ENCODE results near the gene ABCF2. TPM values are rescaled to one million over a fixed set of nuclear protein-coding genes. Genes with fewer than 3 reads are reported as not detected.

ABCF2 gene
- total RNA-seq, 2 experiments from 2014 or later: 48.1 to 56.2 TPM

DNA sequence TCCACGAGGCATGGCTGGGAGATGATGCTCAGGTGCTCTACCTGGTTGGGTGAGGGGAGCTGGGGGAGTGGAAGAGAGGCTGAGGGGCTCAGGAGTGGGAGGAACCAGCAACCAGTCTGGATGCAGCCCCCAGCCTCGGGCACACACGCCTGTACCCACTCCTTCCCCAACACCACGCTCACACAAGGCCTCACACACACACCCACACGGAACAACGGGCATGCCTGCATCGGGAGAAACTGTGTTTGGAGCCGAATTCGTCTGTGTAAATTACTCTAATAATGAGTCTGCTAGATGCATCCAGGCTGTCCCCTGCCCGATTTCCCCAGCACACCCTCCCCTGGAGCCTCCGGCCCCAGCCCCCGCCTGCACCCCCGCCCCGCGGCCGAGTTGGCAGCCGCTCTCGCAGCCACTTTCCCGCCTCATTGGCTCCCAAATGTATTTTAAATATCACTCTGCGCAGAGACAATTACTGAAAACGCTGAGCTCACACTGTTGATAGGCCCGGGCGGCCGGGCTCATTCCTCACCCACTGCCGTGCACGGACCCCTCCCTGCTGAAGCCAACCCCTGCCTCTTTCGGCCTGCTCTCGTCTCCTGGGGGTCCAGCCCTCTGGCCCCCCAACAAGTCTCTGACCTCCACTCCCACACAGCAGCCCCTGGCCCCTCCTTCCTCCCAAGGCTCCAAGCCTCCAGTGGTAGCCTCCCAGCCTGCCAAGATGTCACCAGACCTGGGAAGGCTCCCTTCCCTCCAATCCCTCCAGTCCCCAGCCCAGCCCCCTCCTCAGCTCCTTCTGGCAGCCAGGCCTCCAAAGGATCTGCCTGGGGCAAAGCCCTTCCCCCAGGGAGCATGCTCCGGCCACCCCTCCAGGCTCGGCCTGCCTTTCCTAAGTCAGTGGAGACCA is 27.8 kb downstream of the ABCF2 start:
- no peaks in the 10 kb centered on the region for H3K36me3 Mint-ChIP-seq (ENCODE audit: low read depth)
- H3K27ac Mint-ChIP-seq: no peak overlapping the region
- DNase-seq (no peak), ATAC-seq (no peak)
- CTCF ChIA-PET: no interaction called here
- intact Hi-C loops (cut with micrococcal nuclease): no loop called here
- POLR2A ChIA-PET: interaction anchor here (0.7 to 1.2 kb wide), 2 partner anchors 28 to 56 kb away, joined by 3 to 4 read pairs; partner anchors contain the start of gene ABCF2
- no peaks in the 10 kb centered on the region for H3K9me3 Mint-ChIP-seq
- no peak overlapping the region for H3K4me3 Mint-ChIP-seq
- TF ChIP-seq, protein P1, sequence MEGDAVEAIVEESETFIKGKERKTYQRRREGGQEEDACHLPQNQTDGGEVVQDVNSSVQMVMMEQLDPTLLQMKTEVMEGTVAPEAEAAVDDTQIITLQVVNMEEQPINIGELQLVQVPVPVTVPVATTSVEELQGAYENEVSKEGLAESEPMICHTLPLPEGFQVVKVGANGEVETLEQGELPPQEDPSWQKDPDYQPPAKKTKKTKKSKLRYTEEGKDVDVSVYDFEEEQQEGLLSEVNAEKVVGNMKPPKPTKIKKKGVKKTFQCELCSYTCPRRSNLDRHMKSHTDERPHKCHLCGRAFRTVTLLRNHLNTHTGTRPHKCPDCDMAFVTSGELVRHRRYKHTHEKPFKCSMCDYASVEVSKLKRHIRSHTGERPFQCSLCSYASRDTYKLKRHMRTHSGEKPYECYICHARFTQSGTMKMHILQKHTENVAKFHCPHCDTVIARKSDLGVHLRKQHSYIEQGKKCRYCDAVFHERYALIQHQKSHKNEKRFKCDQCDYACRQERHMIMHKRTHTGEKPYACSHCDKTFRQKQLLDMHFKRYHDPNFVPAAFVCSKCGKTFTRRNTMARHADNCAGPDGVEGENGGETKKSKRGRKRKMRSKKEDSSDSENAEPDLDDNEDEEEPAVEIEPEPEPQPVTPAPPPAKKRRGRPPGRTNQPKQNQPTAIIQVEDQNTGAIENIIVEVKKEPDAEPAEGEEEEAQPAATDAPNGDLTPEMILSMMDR (IDR thresholded peaks at IDR 0.05): no peak
- H3K27me3 Mint-ChIP-seq: peaks cover 2% of the 10 kb centered on the region
- H3K4me1 Mint-ChIP-seq (ENCODE audit: low read depth): no peaks in the 10 kb centered on the region

DNA sequence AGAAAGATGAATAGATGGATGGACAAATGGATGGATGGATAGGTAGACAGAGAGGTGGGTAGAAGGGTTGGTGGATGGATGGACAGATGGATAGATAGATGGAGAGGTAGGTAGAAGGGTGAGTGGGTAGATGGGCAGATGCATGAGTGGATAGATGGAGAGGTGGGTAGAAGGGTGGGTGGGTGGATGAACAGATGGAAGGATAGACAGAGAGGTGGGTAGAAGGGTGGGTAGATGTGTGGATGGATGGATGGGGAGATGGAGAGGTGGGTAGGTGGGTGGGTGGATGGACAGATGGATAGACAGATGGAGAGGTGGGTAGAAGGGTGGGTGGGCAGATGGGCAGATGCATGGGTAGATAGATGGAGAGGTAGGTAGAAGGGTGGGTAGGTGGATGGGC is 29.1 kb downstream of the ABCF2 start:
- intact Hi-C loops (cut with micrococcal nuclease): no loop called here
- Mint-ChIP-seq H3K27ac (no peak overlapping the region), H3K9me3 (no peaks in the 10 kb centered on the region), H3K36me3 (ENCODE audit: low read depth) (no peaks in the 10 kb centered on the region), H3K27me3 (peaks cover 2% of the 10 kb centered on the region), H3K4me3 (no peak overlapping the region), H3K4me1 (ENCODE audit: low read depth) (no peaks in the 10 kb centered on the region)
- POLR2A ChIA-PET: no interaction called here
- CTCF ChIA-PET: no interaction called here
- TF ChIP-seq, protein P1 (IDR thresholded peaks at IDR 0.05): no peak
- no peak for ATAC-seq
- DNase-seq: no peak

DNA sequence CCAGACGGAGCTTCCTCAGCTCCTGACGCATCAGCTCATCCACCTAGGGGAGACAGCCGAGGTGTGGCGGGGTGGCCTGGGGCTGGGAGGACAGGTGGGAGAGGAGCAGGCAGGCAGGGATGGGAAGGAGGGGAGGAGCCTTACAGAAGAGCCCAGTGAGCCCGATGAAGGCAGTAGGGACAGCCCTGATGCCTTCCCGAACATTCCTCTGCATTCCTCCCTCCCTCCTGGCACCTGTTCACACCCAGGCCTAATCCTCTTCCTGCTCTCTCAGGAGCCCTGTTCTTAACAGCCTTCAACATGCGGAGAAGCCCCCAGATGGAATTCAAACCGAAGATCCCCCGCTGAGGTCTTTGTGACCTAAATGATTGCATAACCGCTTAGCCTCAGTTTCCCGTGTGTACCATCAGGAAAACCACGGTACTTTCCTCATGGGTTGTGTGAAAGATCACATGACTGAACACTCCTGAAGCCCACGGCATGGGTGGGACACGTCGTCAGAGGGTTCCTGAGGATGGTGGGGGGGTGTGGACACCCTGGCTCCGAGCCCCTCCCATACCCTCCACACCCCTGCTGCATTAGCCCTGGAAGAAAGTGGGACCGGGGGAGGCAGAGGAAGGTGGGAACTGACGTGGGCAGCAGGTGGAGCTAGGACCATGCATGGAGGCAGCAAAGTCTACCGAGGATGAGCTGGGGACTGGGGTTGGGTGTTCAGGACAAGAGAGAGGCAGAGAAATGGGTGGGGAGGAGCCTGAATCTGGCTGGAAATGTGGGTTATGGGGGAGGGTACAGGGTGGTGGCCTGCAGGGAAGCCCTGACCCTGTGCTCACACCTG is 31.2 kb downstream of the ABCF2 start:
- H3K27me3 Mint-ChIP-seq: peaks cover 2% of the 10 kb centered on the region
- H3K36me3 Mint-ChIP-seq (ENCODE audit: low read depth): no peaks in the 10 kb centered on the region
- no peak overlapping the region for H3K27ac Mint-ChIP-seq
- no peaks in the 10 kb centered on the region for H3K9me3 Mint-ChIP-seq
- no peaks in the 10 kb centered on the region for H3K4me1 Mint-ChIP-seq (ENCODE audit: low read depth)
- ATAC-seq (no peak), DNase-seq (no peak)
- CTCF ChIA-PET: no interaction called here
- TF ChIP-seq, protein P1 (IDR thresholded peaks at IDR 0.05): no peak
- intact Hi-C loops (cut with micrococcal nuclease): no loop called here
- POLR2A ChIA-PET: no interaction called here
- H3K4me3 Mint-ChIP-seq: no peak overlapping the region

DNA sequence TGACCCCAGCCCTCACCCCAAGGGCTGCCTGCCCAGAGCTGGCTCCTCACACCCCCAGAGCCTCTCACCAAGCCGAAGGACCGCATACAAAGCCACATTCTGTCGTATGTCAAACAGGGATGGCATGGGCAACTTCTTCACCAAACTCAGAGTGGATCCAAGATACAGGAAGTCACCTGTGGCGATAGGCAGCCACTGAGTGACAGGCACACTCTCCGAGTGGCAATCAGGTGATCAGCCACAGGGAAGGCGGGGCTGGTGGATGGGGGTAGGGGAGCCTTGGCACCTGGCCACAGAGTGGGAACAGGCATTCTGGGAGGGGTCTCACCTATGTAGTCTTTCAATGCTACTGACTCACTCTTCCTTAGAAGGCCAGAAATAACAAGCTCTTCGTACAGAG is 32.8 kb downstream of the ABCF2 start:
- no peak for DNase-seq
- POLR2A ChIA-PET: no interaction called here

More for the DNA sequence above, 32.8 kb downstream of the ABCF2 start:
- H3K4me3 Mint-ChIP-seq: no peak overlapping the region
- H3K27me3 Mint-ChIP-seq: peaks cover 2% of the 10 kb centered on the region
- TF ChIP-seq, protein P1 (IDR thresholded peaks at IDR 0.05): no peak
- CTCF ChIA-PET: no interaction called here
- H3K27ac Mint-ChIP-seq: no peak overlapping the region
- no peaks in the 10 kb centered on the region for H3K9me3 Mint-ChIP-seq
- no peaks in the 10 kb centered on the region for H3K36me3 Mint-ChIP-seq (ENCODE audit: low read depth)
- peak; percentile 47 for ATAC-seq
- intact Hi-C loops (cut with micrococcal nuclease): no loop called here
- H3K4me1 Mint-ChIP-seq (ENCODE audit: low read depth): no peaks in the 10 kb centered on the region
